Gastroesophageal sphincter (tissue), 3 donors: Measurements from ENCODE around the gene MIDN.

Source experiments
- CTCF ChIP-seq, 4 experiments: fragments of 200-600 bp in 2 of 4; fragments of 450-650 bp in 2 of 4; sonication (generic) in 1 of 4; IDR thresholded peaks; one replicate each; pipeline ENCODE4 v1.5.1; 2017 to 2019; ENCODE audit warnings: antibody characterized with exemption in 4 of 4, mild to moderate bottlenecking in 2 of 4, moderate library complexity in 2 of 4
- POLR2A ChIP-seq, 2 donors: fragments of 450-650 bp; IDR thresholded peaks; one replicate each; pipeline ENCODE4 v1.6.1; 2017; ENCODE audit warnings: antibody characterized with exemption in 2 of 2, mild to moderate bottlenecking in 2 of 2, moderate library complexity in 1 of 2

DNA sequence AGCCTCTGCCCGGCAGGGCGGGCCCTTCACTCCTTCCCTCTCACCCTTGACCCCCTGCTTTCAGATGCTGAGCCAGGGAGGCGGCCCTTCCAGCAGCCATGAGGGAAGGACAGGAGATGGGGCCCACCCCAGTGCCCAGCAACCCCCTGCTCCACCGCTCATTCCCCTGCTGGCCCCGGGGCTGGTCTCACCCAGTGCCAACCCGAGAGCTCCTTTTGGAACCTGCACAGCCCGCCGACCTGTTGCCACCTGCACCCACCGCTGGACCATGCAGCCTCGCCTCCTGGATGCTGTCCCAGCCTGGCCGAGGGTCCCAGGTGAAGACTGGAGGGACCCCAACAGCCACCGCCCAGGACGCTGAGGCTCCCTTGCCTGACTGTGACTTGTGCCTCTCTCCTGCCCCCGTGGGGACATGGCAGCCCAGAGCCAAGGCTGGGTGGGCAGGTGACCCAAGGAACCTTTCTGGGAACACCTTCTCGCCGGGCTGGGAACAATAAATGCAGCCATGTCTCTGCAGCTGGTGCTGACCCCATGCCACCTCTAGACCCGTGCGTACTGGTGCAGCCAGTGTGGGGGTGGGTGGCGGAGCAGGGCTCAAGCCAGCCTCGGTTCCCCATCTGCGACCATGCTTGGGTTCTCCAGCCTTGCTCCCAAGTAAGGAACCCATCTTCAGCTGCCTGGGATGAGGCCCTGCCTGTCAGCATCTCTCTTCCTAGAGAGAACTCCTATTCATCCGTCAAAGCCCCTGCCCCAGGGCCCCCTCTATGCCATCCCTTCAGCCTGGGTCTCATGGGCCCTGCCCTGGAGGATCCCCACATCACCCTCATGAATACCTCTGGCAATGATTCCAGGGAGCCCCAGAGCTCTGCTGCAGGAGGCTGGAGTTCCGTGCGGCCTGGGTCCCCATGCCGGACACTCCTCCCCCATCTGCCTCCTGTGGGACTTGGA is 30.6 kb downstream of the MIDN start:
- no peak for TF ChIP-seq CTCF (IDR thresholded peaks at IDR 0.05)
- TF ChIP-seq POLR2A (IDR thresholded peaks at IDR 0.05): no peak
